Bone marrow (tissue), 2 donors: ENCODE measurements around the gene MBOAT2.
"Not testable (repeated sequence)": the region's sequence is repeated elsewhere in the genome, so short reads cannot be mapped to it uniquely, and the experiment has no call there.

Experiments
- DNase-seq, 2 donors: peaks; one replicate each; lab custom pipeline; 2025; lab: John Stamatoyannopoulos, UW

The MBOAT2 gene

GRCh38 chr2:8895087-8895912, 108.2 kb downstream of the MBOAT2 start:
- not testable (repeated sequence) for DNase-seq

DNA sequence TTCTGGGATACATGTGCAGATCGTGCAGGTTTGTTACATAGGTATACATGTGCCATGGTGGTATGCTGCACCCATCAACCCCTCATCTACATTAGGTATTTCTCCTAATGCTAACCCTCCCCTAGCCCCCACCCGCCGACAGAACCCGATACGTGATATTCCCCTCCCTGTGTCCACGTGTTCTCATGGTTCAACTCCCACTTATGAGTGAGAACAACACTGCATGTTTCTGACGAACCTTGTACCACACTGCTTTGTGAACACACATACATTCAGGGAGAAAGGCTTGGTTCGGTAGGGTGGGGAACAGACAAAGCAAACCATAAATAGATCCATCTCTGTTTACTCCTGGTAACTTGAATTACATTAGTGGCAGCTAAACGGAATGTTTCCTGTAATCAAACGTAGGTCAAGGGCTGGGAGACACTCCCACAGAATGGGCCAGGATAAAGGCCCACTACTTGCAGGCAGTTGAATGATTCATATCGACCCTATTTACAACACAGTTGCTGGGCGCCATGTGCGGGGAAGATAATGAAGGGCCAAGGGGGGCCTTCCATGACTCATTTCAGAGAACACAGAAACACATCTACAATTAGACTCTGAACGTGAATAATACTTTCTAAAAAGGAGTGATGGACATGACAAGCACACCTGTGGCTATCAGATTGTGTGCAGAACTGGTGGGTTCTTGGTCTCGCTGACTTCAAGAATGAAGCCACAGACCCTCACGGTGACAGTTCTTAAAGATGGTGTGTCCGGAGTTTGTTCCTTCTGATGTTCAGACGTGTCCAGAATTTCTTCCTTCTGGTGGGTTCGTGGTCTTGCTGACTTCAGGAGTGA, 109.3 kb downstream of the MBOAT2 start:
- DNase-seq = no peak

DNA sequence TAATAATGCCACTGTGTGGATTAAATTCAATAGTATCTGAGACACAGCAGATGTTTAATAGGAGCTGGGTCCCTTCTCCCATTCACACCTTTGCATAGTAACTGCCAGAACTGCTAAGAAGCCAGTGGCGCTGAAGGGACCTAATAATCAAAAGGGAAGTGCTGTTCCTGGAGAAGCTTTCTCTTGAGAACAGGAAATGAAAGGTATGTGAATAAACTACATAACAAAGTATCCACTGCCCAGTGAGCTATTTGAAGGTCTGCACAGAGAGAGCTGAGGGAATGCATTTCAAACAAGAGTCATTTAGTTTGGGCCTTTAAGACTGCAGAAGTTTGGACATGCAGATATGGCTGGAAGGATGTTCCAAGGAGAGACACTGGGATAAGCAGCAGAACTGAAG, 110.0 kb downstream of the MBOAT2 start:
- no peak for DNase-seq

DNA sequence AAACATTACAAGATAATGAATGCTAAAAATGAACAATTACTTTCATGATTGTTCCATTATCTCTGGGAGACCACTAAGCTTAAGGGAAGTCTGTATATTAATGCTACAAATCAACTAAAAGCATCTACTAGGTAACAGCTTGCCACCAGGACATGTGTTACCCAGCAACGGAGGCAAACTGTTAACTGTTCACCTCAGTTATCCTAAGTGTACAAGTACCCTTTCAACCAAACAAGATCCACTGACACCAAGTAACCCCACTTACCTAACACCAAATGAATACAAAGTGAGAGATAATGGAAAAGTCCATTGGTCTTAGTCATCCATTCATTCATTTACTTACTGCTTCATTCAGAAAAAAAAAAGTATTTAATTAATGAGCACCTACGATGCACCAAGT, 111.4 kb downstream of the MBOAT2 start:
- DNase-seq = no peak

- DNase-seq = no peak
Observed at GRCh38 chr2:8889978-8890377, 113.5 kb downstream of the MBOAT2 start.

GRCh38 chr2:8888963-8889362, 114.5 kb downstream of the MBOAT2 start:
- no peak for DNase-seq

DNA sequence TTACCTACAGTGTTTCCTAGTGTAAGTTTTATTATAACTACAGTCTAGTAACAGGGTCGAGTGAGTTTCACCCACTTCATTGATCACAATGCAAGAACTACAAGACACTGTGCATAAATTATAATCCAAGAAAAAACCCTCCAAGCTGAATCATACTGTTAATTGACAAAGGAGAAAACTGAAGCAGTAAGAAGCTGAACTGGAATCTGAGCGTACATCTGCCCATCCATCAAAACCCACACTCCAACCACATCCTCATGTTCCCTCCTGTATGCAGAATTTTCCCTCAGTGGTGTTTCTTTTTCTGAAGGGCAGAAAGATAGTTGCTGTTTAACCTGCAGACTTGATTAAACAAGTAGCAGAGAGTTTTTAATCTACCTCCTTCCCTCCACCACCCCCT, 116.6 kb downstream of the MBOAT2 start:
- no peak for DNase-seq

- no peak for DNase-seq
Observed at GRCh38 chr2:8886202-8886518, 117.3 kb downstream of the MBOAT2 start.

GRCh38 chr2:8885449-8886201, 117.9 kb downstream of the MBOAT2 start:
- DNase-seq = no peak

DNA sequence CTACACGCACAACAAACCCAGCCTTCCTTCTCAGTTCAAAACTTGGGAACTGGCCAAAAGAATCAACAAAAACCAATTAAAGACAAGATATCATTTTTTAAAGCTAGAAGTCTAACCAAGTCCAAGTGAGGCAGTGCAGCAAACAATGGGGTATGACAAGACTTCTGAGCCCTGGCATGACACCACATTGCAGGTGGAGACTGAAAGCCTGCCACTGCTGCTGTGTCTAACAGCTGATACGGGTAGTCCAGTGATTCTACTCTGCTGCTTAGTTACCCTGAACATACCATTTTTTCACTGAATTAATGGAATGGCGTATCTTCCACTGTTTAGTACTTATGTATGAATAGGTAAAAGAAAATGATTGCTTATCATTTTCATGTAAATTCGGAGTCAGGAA, 118.7 kb downstream of the MBOAT2 start:
- no peak for DNase-seq

GRCh38 chr2:8882094-8882493, 121.4 kb downstream of the MBOAT2 start:
- no peak for DNase-seq

GRCh38 chr2:8877894-8878293, 125.6 kb downstream of the MBOAT2 start:
- no peak for DNase-seq

- DNase-seq = no peak
Observed at GRCh38 chr2:8877332-8877731, 126.2 kb downstream of the MBOAT2 start.

GRCh38 chr2:8876628-8877027, 126.9 kb downstream of the MBOAT2 start:
- DNase-seq = no peak

DNA sequence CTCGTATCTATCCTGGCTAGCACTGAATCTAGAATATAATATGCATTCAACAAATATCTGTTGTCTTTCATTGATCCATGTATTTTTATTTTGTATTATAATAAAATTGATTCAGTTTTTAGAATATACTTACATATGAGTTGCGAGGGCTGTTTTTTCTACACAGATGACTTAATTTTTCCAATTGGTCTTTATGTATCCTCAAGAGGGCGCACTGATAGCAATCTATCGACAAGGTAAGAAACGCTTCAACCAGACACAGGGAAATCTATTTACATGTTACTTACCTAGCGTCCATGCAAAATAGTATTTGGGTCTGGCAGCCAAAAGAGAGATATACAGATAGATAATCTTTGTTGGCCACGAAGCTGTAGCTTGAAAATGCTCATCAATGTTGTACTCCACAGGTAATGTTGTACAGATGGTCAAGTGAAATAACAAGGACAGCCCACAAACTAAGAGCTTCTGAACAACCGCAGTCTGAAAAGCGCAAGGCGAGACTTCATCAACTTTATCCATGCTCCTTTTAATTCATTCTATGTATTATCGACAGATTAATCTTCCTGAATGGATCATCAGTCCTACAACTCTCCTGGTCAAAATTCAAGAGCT, 130.6 kb downstream of the MBOAT2 start:
- peak in 1 of 2 donors; percentile 39 for DNase-seq

DNA sequence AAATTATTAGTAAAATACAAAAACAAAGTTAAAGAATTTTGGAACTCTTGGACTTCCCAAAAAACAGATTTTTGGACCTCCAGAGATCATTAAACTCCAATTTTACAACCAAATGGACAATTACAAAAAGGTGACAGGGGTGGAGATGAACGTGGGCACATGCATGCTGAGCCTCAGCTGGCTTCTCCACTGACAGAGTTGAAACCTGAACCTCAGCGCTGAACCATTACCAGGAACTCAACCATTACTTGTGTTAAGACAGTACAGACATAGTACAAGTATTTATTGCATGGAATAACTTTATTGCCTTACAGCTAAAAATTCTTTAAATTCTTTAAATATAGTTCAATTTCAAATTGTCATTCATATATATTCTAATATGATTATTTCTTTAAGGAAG, 133.0 kb downstream of the MBOAT2 start:
- no peak for DNase-seq

DNA sequence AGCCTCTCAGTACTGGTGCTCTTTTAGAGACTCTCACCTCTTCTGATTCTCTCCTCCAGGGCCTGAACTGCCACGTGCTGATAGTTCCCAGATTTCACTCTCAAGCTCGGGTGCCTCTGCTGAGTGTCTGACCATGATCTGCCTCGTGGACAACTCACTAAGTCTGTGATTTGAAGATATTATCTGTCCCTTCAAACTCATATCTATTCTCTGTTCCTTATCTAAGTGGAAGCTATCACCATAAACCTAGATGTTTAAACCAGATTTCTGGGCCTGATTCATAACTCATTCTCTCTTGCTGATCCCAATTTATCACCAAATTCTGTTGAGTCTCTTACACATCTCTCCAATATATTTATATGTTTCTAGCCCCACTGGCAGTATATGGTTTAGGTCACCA, 136.1 kb downstream of the MBOAT2 start:
- DNase-seq = no peak

GRCh38 chr2:8863331-8863953, 140.0 kb downstream of the MBOAT2 start:
- no peak for DNase-seq

DNA sequence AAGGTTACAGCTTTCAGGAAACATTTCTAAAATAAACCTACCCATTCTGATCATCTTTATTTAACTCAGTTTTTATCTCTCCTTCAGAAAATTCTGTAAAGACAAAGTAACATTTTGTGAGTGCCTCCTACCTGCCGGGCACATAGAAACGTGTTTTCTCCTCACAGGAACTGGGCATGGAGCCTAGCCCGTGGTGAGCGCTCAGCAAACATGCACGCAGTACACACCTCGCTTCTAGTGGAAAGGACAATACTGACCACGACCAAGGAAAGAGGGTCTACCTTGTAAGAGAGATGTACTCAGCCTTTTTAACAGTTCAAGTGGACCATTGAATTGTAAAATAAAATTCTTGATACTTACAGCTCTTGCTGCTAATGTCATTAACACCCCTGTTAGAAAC, 141.3 kb downstream of the MBOAT2 start:
- no peak for DNase-seq

DNA sequence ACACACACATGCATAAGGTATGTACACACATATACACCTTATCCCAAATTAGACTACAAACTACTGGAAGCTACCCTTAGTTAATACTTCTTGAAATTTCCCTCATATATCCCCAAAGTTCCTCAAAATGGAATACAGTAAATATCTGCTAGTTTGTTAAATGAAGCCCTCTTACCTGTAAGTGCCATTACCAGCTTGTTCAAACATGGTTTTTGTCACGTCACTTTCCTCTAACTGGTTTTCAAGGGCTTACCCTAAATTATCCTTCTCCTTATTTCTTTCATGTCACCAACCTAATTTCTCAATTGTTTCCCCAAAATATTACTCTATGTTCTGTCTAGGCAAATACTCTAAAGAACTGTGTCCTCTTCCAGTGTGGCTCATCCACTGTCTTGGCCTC, 141.7 kb downstream of the MBOAT2 start:
- DNase-seq = no peak

DNA sequence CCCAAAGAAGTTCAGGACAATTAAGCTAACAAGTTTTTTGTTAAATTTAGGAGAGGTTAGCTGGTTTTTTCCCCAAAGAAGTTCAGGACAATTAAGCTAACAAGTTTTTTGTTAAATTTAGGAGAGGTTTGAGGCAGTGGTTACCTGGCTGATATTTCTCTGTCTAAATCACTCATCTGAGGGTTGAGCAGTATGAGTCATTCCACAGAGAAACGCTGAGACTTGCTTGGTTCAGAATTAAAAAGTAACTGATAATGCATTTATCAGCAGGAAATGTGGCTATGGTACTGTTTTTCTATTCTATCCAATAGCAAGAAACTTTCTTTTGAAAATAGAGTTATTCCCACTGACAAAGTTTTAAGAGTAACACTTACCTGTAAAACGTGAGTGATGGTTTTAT, 143.2 kb downstream of the MBOAT2 start:
- no peak for DNase-seq

DNA sequence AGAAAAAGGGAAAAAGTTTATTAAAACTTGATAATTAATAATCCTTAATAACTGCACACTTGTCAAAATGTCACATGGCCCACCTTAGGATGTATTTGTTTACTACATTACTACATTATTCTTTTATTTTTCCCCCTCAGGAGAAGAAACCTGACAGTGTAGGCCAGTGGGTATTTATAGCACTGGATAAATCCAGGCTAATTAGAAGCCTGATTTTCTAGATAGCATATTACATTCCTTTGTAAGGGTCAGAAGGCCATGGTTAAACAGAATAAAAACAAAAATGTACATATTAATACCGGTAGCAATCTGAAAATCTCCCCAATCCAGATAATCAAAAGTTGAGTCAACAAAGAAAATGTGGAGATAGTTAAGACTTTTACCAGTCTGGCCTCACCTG, 144.6 kb downstream of the MBOAT2 start:
- DNase-seq = no peak
